ENCODE measurements around the gene HJV. TPM values are rescaled to one million over a fixed set of nuclear protein-coding genes. Genes with fewer than 3 reads are reported as not detected.

HJV gene
- total and polyA plus RNA-seq, 2 of the 13 experiments (the other 11 are each of a cell fraction or from before 2014, with no cell fraction given), result 0.18 TPM; not detected in 1

DNA sequence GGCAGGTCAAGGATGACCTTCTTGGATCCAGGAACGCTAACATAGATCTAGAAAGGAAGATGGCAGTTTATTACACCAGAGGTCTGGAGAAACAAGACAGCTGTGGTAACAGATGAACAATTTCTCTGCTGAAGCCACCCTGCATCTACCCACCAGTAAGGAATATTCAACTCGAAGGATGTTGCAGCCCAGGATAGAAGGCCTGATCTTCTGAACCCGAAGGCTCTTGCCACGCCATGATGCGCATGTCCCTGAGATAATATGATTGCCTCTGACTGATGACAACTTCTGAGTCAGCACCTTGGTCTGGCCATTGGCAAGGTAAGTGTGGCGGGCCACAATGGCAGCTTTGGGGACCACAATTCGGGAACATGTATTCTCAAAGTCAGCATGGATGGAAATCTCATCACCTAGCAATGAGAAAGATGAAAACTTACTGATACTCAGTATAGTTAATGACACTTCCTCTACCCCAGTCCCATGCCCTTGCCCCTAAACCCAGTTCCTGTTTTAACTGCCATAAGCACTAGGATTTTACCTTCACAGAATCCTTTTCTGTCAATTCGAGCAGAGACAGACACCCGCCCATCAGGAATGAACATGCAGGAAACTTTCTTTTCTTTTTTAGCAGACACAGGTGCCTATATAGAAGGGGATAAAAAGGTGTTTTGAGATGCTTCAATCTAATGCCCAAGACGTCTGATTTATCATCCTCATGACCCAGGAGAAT, 27.0 kb downstream of the HJV start (continued):
- TF ChIP-seq PRDM10 (CRISPR knock-in tag; IDR thresholded peaks at IDR 0.05; ENCODE audit: low read depth) (no peak), GABPB1 (CRISPR knock-in tag; IDR thresholded peaks at IDR 0.05) (no peak), ZBTB1 (CRISPR knock-in tag; IDR thresholded peaks at IDR 0.05; ENCODE audit: borderline replicate concordance) (no peak), HMG20B (CRISPR knock-in tag; conservative IDR thresholded peaks at IDR 0.05) (no peak), NFIB (CRISPR knock-in tag; IDR thresholded peaks at IDR 0.05; ENCODE audit: borderline replicate concordance) (no peak), CBX1 (IDR thresholded peaks at IDR 0.05; ENCODE audit: low read depth) (no peak), ZNF841 (CRISPR knock-in tag; IDR thresholded peaks at IDR 0.05; ENCODE audit: borderline replicate concordance) (no peak), SAP130 (CRISPR knock-in tag; IDR thresholded peaks at IDR 0.05; ENCODE audit: low read depth) (peak; percentile 8; the same call in 1 of the 2 replicates)
